ENCODE measurements around the gene TMCC3. TPM values are rescaled to one million over a fixed set of nuclear protein-coding genes. Genes with fewer than 3 reads are reported as not detected.

The TMCC3 gene
- total RNA-seq, 1 experiment from 2014 or later: 0.92 TPM

DNA sequence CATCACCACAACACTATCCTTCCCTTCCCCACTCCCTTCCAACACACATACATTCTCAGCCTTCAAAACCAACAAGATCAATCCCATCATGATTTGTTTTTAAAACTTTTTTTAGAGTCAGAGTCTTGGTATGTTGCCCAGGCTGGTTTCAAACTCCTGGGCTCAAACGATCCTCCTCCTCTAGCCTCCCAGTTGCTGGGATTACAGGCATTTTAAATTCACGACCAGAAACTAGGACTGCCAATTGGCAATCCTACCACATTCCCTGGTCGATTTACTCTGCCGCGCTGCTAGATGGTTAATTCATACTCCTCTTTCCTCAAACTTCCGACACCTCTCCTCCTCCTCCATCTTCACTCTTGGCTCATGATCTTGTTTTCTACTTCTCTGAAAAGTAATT, 37.5 kb upstream of the TMCC3 start:
- CTCF ChIA-PET: no interaction called here
- TF ChIP-seq REST (IDR thresholded peaks at IDR 0.05; ENCODE audit: insufficient read depth in 1 of 2, low read depth in 2 of 2, low read length in 1 of 2): no peak
- no peak for TF ChIP-seq SIN3A (IDR thresholded peaks at IDR 0.05; ENCODE audit: borderline replicate concordance, insufficient read depth, low read depth, low read length)
- no peak for TF ChIP-seq POLR2AphosphoS5 (IDR thresholded peaks at IDR 0.05; ENCODE audit: low read depth, low read length)
- TF ChIP-seq, protein P1, sequence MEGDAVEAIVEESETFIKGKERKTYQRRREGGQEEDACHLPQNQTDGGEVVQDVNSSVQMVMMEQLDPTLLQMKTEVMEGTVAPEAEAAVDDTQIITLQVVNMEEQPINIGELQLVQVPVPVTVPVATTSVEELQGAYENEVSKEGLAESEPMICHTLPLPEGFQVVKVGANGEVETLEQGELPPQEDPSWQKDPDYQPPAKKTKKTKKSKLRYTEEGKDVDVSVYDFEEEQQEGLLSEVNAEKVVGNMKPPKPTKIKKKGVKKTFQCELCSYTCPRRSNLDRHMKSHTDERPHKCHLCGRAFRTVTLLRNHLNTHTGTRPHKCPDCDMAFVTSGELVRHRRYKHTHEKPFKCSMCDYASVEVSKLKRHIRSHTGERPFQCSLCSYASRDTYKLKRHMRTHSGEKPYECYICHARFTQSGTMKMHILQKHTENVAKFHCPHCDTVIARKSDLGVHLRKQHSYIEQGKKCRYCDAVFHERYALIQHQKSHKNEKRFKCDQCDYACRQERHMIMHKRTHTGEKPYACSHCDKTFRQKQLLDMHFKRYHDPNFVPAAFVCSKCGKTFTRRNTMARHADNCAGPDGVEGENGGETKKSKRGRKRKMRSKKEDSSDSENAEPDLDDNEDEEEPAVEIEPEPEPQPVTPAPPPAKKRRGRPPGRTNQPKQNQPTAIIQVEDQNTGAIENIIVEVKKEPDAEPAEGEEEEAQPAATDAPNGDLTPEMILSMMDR (IDR thresholded peaks at IDR 0.05): no peak
- TF ChIP-seq TCF7L2 (IDR thresholded peaks at IDR 0.05; ENCODE audit: low read depth, low read length): no peak
- Histone ChIP-seq H3K9me3 (ENCODE audit: control insufficient read depth, insufficient read depth, low read depth, low read length) (no peaks in the 10 kb centered on the region), H3K4me1 (ENCODE audit: control insufficient read depth, insufficient read depth, low read length) (no peaks in the 10 kb centered on the region), H3K27ac (ENCODE audit: low read length) (no peak overlapping the region), H3K27me3 (ENCODE audit: control insufficient read depth, insufficient read depth, low read length) (peaks cover 3% of the 10 kb centered on the region), H3K36me3 (ENCODE audit: control insufficient read depth, insufficient read depth, low read length) (no peaks in the 10 kb centered on the region), H3K4me3 (ENCODE audit: low read depth in 2 of 2, low read length in 2 of 2) (no peak overlapping the region)
- POLR2A ChIA-PET: no interaction called here
- intact Hi-C loops (cut with micrococcal nuclease; ENCODE audit: unreplicated experiment) (no loop called here), in situ Hi-C loops (cut with HindIII; ENCODE audit: low pct_unique_long_range_greater_than_20kb, low sequenced_read_pairs) (no loop called here)
- no peak for ATAC-seq
- DNase-seq (ENCODE audit: low read depth, low spot score): no peak
- no TSS peak for BruUV-seq (replicated peaks)

DNA sequence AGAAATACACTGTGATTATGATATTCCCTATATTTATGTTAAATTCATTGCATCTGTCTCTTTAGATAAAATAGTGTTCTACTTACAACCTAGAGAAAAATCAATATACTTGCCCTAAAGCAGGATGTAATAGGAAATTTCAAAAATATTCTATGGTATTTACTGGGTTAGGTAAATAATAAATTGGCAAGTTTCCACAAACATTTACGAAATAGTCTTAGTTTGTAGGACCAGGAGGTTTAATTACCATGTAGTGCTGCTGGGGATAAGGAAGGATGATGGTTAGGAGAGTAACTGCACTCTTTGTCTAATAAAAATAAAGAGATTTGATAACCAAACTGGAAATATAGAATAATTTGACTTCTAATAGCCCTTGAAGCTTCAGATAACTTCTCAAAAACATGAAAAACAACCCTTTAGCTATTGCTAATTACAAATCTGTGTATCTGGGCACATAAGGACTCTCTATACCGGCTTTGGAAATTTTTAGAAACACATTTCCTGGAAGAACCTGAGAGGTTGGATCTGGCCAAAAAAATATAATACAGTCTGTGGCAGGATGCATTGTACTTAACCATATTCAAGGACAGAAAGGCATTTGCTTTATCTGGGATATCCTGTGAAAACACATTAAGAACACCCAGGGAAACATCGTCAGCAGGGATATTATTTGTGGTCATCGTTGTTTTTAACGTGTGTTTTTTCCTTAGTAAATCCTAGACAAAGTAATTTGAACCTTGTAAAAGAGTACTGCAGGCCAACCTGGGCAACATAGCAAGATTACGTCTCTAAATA, 36.7 kb upstream of the TMCC3 start:
- intact Hi-C loops (cut with micrococcal nuclease; ENCODE audit: unreplicated experiment): no loop called here
- no peak for DNase-seq (ENCODE audit: low read depth, low spot score)
- POLR2A ChIA-PET: no interaction called here

More for the DNA sequence above, 36.7 kb upstream of the TMCC3 start:
- TF ChIP-seq, protein P1 (IDR thresholded peaks at IDR 0.05): no peak
- TF ChIP-seq REST (IDR thresholded peaks at IDR 0.05; ENCODE audit: insufficient read depth in 1 of 2, low read depth in 2 of 2, low read length in 1 of 2) (no peak), POLR2AphosphoS5 (IDR thresholded peaks at IDR 0.05; ENCODE audit: low read depth, low read length) (no peak), SIN3A (IDR thresholded peaks at IDR 0.05; ENCODE audit: borderline replicate concordance, insufficient read depth, low read depth, low read length) (no peak), TCF7L2 (IDR thresholded peaks at IDR 0.05; ENCODE audit: low read depth, low read length) (no peak)
- H3K4me3 ChIP-seq (ENCODE audit: low read depth in 2 of 2, low read length in 2 of 2): no peak overlapping the region
- no peak for ATAC-seq
- CTCF ChIA-PET: no interaction called here
- no TSS peak for BruUV-seq (replicated peaks)
- no peak overlapping the region for H3K27ac ChIP-seq (ENCODE audit: low read length)
- peaks cover 3% of the 10 kb centered on the region for H3K27me3 ChIP-seq (ENCODE audit: control insufficient read depth, insufficient read depth, low read length)
- no peaks in the 10 kb centered on the region for H3K36me3 ChIP-seq (ENCODE audit: control insufficient read depth, insufficient read depth, low read length)
- in situ Hi-C loops (cut with HindIII; ENCODE audit: low pct_unique_long_range_greater_than_20kb, low sequenced_read_pairs): no loop called here
- H3K4me1 ChIP-seq (ENCODE audit: control insufficient read depth, insufficient read depth, low read length): no peaks in the 10 kb centered on the region
- no peaks in the 10 kb centered on the region for H3K9me3 ChIP-seq (ENCODE audit: control insufficient read depth, insufficient read depth, low read depth, low read length)

All from Panc1 (cell line).